GM21717 (cell line): ENCODE data around the gene RMRP.

Source experiments
- ATAC-seq: cut with Tn5 transposase; IDR thresholded peaks from one replicate; pipeline ENCODE4 v1.9.1; 2021; ENCODE audit warnings: mild to moderate bottlenecking, moderate library complexity; ENCODE audit not compliant: unreplicated experiment

Gene RMRP

GRCh38 chr9:35687972-35688557 is 30.2 kb upstream of the RMRP start:
- no peak for ATAC-seq

- no peak for ATAC-seq
Observed at GRCh38 chr9:35687306-35687705, 29.5 kb upstream of the RMRP start.

- no peak for ATAC-seq
Observed at GRCh38 chr9:35686222-35687203, 28.7 kb upstream of the RMRP start.

GRCh38 chr9:35685506-35685905 is 27.7 kb upstream of the RMRP start:
- ATAC-seq, result no peak

GRCh38 chr9:35684921-35685320 is 27.1 kb upstream of the RMRP start:
- ATAC-seq, result no peak

- no peak for ATAC-seq
Observed at GRCh38 chr9:35683323-35683722, 25.5 kb upstream of the RMRP start.

GRCh38 chr9:35682520-35683315 is 24.9 kb upstream of the RMRP start:
- no peak for ATAC-seq

GRCh38 chr9:35682051-35682450 is 24.2 kb upstream of the RMRP start:
- ATAC-seq, result no peak

GRCh38 chr9:35681341-35682002 is 23.7 kb upstream of the RMRP start:
- no peak for ATAC-seq

- no peak for ATAC-seq
Observed at GRCh38 chr9:35680331-35681105, 22.7 kb upstream of the RMRP start.

- ATAC-seq, result no peak
Observed at GRCh38 chr9:35679766-35680330, 22.0 kb upstream of the RMRP start.

- no peak for ATAC-seq
Observed at GRCh38 chr9:35679091-35679490, 21.3 kb upstream of the RMRP start.

- ATAC-seq, result no peak
Observed at GRCh38 chr9:35675732-35676392, 18.0 kb upstream of the RMRP start.

- no peak for ATAC-seq
Observed at GRCh38 chr9:35675204-35675603, 17.4 kb upstream of the RMRP start.

- ATAC-seq, result no peak
Observed at GRCh38 chr9:35674025-35674361, 16.2 kb upstream of the RMRP start.

- no peak for ATAC-seq
Observed at GRCh38 chr9:35673132-35674024, 15.6 kb upstream of the RMRP start, which contains the start of gene CA9. Gene CA9, plus strand, starts transcription at chr9:35673928. Its CDS starts 32 bp downstream, at chr9:35673960.

GRCh38 chr9:35669331-35670145 is 11.7 kb upstream of the RMRP start:
- no peak for ATAC-seq
